Activated T-helper 17 cell treated with anti-CD3 and anti-CD28 coated beads, Interleukin-2, amount 50 U/mL, for 72 hours (primary cell): Measurements from ENCODE around the gene KLHL9. TPM values are rescaled to one million over a fixed set of nuclear protein-coding genes. Genes with fewer than 3 reads are reported as not detected.
A peak's percentile ranks its signal among the peaks of the same experiment; 100 is the strongest.

Experiments used
- ATAC-seq: fragments of 150-1000 bp; cut with Tn5 transposase; replicated peaks from 2 replicates; pipeline ENCODE4 v1.10.0; 2021; ENCODE audit warnings: mild to moderate bottlenecking, moderate library complexity
- H3K27ac Mint-ChIP-seq: one replicate; pipeline ENCODE4 v1.8.0; 2022; ENCODE audit warnings: mixed read lengths
- H3K27me3 Mint-ChIP-seq: one replicate; pipeline ENCODE4 v1.8.0; 2022; ENCODE audit warnings: mixed read lengths
- H3K36me3 Mint-ChIP-seq: one replicate; pipeline ENCODE4 v1.8.0; 2022; ENCODE audit warnings: low read depth, mild to moderate bottlenecking, mixed read lengths
- H3K4me1 Mint-ChIP-seq: one replicate; pipeline ENCODE4 v1.8.0; 2022; ENCODE audit warnings: mixed read lengths
- H3K4me3 Mint-ChIP-seq: one replicate; pipeline ENCODE4 v1.8.0; 2022; ENCODE audit warnings: mild to moderate bottlenecking, mixed read lengths
- H3K9me3 Mint-ChIP-seq: one replicate; pipeline ENCODE4 v1.8.0; 2022; ENCODE audit warnings: mixed read lengths
- total RNA-seq, 2 donors: library from RNA; stranded (reverse); gene quantifications; one replicate each; pipeline ENCODE4 v1.2.3, GENCODE V29; 2022

KLHL9 gene
- total RNA-seq, 2 donors from 2014 or later: 10.5 to 13.7 TPM

DNA sequence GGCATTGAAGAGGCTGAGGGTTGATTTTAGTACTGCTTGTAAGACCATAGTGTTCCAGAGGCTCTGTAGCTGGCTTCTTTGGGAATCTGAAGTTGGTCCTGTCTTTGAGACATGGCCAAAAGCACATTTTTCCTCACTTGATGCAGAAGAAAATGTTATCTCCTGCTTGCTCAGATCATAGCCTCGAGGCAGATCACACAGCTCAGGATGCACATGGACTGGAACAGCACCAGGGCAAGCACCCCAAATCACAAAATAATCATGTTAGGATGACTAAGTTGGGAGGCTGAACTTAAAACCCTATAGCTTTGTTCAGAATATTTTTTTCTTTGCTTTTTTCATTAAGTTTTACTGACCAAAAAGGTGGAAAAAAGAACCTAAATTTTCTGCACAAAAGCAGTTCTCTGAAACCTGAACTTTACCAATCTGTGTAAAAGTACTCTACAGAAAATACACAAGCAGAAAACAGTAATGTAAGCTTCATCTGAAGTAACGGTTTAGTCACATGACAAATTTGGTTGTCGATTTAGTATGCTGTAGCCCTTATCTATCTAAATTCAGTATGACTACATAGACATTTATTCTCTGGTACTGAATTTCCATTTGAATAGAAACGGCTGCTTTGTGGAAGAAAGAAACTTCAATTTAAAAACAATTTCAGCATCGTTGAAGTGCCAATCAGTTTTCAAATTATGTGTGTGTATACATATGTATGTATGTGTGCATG is 3.4 kb downstream of the KLHL9 start:
- ATAC-seq: no peak
- Mint-ChIP-seq H3K9me3 (no peaks in the 10 kb centered on the region), H3K27ac (no peak overlapping the region), H3K36me3 (peaks cover 67% of the 10 kb centered on the region), H3K4me3 (peak overlapping the region; percentile 97), H3K4me1 (peaks cover 40% of the 10 kb centered on the region), H3K27me3 (no peaks in the 10 kb centered on the region)

DNA sequence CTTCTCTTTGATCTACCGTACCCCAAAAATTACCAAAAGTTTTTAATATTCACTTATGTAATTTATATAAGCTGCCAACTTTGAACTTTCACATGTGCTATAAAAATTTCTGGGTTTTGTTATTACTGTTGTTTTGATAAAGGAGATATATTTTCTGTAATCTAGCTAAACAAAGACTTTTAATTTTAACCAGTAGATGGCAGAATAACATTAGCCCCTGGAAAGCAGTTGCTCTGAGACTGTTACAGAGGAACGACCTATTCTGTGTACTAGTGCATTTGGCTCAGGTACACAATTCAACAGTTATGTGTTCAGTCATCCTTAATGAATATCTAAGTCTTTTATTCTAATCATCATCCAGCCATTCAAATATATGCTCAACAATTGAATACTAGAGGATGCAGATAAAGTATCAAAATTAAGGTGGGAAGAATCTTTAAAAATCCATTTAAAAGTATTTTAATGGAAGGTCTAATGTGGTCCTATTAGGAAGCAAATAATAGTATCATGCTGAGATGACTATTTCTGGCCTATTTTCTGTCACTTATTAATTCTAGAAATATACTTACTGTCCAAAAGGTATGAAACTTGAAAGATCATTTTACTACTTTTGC is 8.6 kb downstream of the KLHL9 start:
- peak overlapping the region; percentile 34 for H3K4me3 Mint-ChIP-seq
- H3K9me3 Mint-ChIP-seq: no peaks in the 10 kb centered on the region
- H3K27me3 Mint-ChIP-seq: no peaks in the 10 kb centered on the region
- H3K4me1 Mint-ChIP-seq: peaks cover 26% of the 10 kb centered on the region
- H3K36me3 Mint-ChIP-seq: peaks cover 81% of the 10 kb centered on the region
- peak overlapping the region; percentile 73 for H3K27ac Mint-ChIP-seq
- ATAC-seq: peak; percentile 80

GRCh38 chr9:21324047-21324446 is 11.2 kb downstream of the KLHL9 start:
- Mint-ChIP-seq H3K36me3 (peaks cover 69% of the 10 kb centered on the region), H3K4me3 (no peak overlapping the region), H3K4me1 (peaks cover 15% of the 10 kb centered on the region), H3K27me3 (no peaks in the 10 kb centered on the region), H3K9me3 (no peaks in the 10 kb centered on the region), H3K27ac (peak overlapping the region; percentile 16)
- ATAC-seq: no peak

GRCh38 chr9:21322911-21323461 is 12.2 kb downstream of the KLHL9 start:
- H3K27me3 Mint-ChIP-seq: no peaks in the 10 kb centered on the region
- H3K36me3 Mint-ChIP-seq: peaks cover 66% of the 10 kb centered on the region
- H3K4me1 Mint-ChIP-seq: peaks cover 19% of the 10 kb centered on the region
- no peaks in the 10 kb centered on the region for H3K9me3 Mint-ChIP-seq
- no peak overlapping the region for H3K4me3 Mint-ChIP-seq
- no peak for ATAC-seq
- H3K27ac Mint-ChIP-seq: peak overlapping the region; percentile 68

DNA sequence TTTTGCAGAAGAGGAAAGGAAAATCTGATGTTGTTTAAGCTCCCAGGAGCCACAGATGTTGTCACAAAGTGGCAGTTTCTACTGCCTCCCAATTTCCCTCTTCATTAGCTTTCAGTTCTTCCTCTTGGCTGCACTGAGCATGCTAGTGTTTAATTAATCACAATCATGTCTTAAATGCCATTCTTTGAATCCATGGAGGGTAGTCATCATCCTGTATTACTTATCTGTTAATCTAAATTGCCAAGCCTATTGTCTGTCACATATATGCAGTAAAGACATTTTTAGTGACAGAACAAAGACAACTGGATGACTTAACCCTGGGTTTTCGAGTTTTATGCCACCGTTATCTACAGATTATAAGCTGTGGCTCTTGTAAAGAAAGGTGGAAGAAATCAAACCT is 14.7 kb downstream of the KLHL9 start:
- Mint-ChIP-seq H3K4me1 (peaks cover 5% of the 10 kb centered on the region), H3K27me3 (no peaks in the 10 kb centered on the region), H3K27ac (no peak overlapping the region), H3K36me3 (peaks cover 47% of the 10 kb centered on the region), H3K9me3 (no peaks in the 10 kb centered on the region), H3K4me3 (no peak overlapping the region)
- no peak for ATAC-seq

- Mint-ChIP-seq H3K27ac (no peak overlapping the region), H3K27me3 (no peaks in the 10 kb centered on the region), H3K36me3 (peaks cover 25% of the 10 kb centered on the region), H3K4me3 (no peak overlapping the region), H3K4me1 (peaks cover 4% of the 10 kb centered on the region), H3K9me3 (no peaks in the 10 kb centered on the region)
- ATAC-seq: peak; percentile 63
These were observed 17.0 kb downstream of the KLHL9 start for GRCh38 chr9:21317956-21318923.

- Mint-ChIP-seq H3K27ac (no peak overlapping the region), H3K36me3 (peaks cover 13% of the 10 kb centered on the region), H3K4me3 (no peak overlapping the region), H3K4me1 (peaks cover 4% of the 10 kb centered on the region), H3K27me3 (no peaks in the 10 kb centered on the region), H3K9me3 (no peaks in the 10 kb centered on the region)
- no peak for ATAC-seq
These were observed 18.3 kb downstream of the KLHL9 start for GRCh38 chr9:21316860-21317259.

- peaks cover 3% of the 10 kb centered on the region for H3K27me3 Mint-ChIP-seq
- no peak overlapping the region for H3K27ac Mint-ChIP-seq
- ATAC-seq: no peak
- H3K4me3 Mint-ChIP-seq: no peak overlapping the region
- peaks cover 6% of the 10 kb centered on the region for H3K36me3 Mint-ChIP-seq
- H3K9me3 Mint-ChIP-seq: no peaks in the 10 kb centered on the region
- H3K4me1 Mint-ChIP-seq: peaks cover 4% of the 10 kb centered on the region
These were observed 19.0 kb downstream of the KLHL9 start for GRCh38 chr9:21316032-21316842.

DNA sequence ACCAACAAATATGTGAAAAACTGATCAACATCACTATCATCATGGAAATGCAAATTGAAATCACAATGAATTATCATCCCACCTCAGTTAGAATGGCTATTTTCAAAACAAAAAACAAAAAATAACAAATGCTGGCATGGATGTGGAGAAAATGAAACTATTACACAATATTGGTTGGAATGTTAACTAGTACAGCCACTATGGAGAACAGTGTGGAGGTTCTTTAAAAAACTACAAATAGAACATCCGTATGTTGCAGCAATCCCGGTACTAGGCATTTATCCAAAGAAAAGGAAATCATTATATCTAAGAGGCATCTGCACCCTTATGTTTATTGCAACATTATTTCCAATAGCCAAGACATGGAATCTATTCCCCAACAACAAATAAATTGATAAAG is 21.1 kb downstream of the KLHL9 start:
- no peak overlapping the region for H3K4me3 Mint-ChIP-seq
- ATAC-seq: no peak
- H3K4me1 Mint-ChIP-seq: peaks cover 4% of the 10 kb centered on the region
- H3K9me3 Mint-ChIP-seq: no peaks in the 10 kb centered on the region
- H3K27me3 Mint-ChIP-seq: peaks cover 8% of the 10 kb centered on the region
- no peak overlapping the region for H3K27ac Mint-ChIP-seq
- no peaks in the 10 kb centered on the region for H3K36me3 Mint-ChIP-seq

DNA sequence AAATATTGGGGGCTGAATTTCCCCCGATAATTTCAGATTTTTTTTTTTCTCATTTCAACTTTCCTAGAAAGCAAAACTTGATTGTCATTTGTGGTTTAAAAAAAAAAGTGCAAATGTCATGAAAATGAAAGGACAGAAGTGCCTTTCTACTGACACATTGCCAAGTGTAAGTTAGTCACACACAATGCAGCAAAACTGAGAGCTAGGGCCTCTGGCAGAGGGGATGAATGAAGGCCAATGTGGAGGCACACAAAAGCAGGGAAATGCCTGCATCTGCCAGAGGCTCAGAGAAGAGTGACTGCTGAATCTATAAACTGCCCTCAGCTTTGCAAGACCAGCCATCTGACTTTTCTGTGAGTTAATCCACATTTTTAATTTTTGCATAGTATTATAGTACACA is 23.3 kb downstream of the KLHL9 start:
- no peak overlapping the region for H3K27ac Mint-ChIP-seq
- no peaks in the 10 kb centered on the region for H3K9me3 Mint-ChIP-seq
- H3K36me3 Mint-ChIP-seq: no peaks in the 10 kb centered on the region
- no peak overlapping the region for H3K4me3 Mint-ChIP-seq
- ATAC-seq: no peak
- peaks cover 15% of the 10 kb centered on the region for H3K27me3 Mint-ChIP-seq
- H3K4me1 Mint-ChIP-seq: no peaks in the 10 kb centered on the region

- H3K36me3 Mint-ChIP-seq: no peaks in the 10 kb centered on the region
- peaks cover 46% of the 10 kb centered on the region for H3K27me3 Mint-ChIP-seq
- no peaks in the 10 kb centered on the region for H3K9me3 Mint-ChIP-seq
- ATAC-seq: no peak
- H3K4me1 Mint-ChIP-seq: no peaks in the 10 kb centered on the region
- no peak within 1 kb of the TSS for H3K27ac Mint-ChIP-seq
- no peak within 1 kb of the TSS for H3K4me3 Mint-ChIP-seq
These were observed 30.0 kb downstream of the KLHL9 start, which contains the start of gene IFNA5 for GRCh38 chr9:21305213-21305612. TSS of gene IFNA5 (minus strand) at chr9:21305313. CDS start at chr9:21305256, 57 bp downstream.

GRCh38 chr9:21295992-21296391 is 39.2 kb downstream of the KLHL9 start:
- H3K27ac Mint-ChIP-seq: no peak overlapping the region
- H3K27me3 Mint-ChIP-seq: peaks cover 19% of the 10 kb centered on the region
- H3K9me3 Mint-ChIP-seq: no peaks in the 10 kb centered on the region
- H3K4me1 Mint-ChIP-seq: peaks cover 3% of the 10 kb centered on the region
- H3K4me3 Mint-ChIP-seq: no peak overlapping the region
- no peaks in the 10 kb centered on the region for H3K36me3 Mint-ChIP-seq
- ATAC-seq: no peak

DNA sequence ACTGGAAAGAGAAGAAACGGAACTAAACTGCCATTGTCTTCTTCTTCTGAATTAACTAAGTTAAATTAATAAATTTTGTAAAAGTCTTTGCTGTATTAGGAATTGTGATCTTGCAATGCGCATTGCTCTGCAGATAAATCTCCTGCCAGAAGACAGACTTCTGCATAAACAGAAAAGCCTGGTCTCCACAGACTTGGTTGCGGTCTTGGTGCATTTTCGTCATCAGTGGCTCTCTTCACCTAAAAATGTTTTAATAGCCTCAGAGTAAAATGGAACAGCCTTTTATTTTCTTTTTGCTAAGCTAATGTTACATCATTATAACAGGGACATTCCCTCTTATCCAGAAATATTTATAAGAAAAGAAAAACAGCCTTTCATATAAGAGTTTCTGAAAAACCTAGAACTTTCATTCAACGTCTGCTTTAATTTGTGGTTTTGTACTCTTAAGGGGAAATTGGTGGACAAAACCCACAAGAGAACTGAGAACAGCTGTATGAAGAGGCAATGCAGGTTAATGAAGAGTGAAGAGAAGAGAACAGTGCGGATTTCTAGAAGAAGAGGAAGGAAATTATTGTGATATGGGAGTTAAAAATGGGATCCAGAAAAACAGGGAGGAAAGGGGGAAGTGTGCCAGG is 40.2 kb downstream of the KLHL9 start:
- Mint-ChIP-seq H3K27ac (no peak overlapping the region), H3K27me3 (peaks cover 12% of the 10 kb centered on the region), H3K4me1 (peaks cover 3% of the 10 kb centered on the region), H3K9me3 (no peaks in the 10 kb centered on the region), H3K4me3 (no peak overlapping the region), H3K36me3 (no peaks in the 10 kb centered on the region)
- no peak for ATAC-seq
